Fibroblast of villous mesenchyme (primary cell): ENCODE data around the gene NT5C3B. TPM values are rescaled to one million over a fixed set of nuclear protein-coding genes. Genes with fewer than 3 reads are reported as not detected.
A peak's percentile ranks its signal among the peaks of the same experiment; 100 is the strongest.
"Not testable (repeated sequence)": the region's sequence is repeated elsewhere in the genome, so short reads cannot be mapped to it uniquely, and the experiment has no call there.

Experiments used
- DNase-seq: peaks from one replicate; pipeline ENCODE4 v3.0.0-alpha.2; 2010; ENCODE audit warnings: low read depth
- H3K4me3 ChIP-seq: 2 replicates; pipeline ENCODE4 v1.5.1; 2011; ENCODE audit warnings: low read depth, mild to moderate bottlenecking, low read length
- small RNA-seq: library from RNA; depleted of rRNA; stranded (forward); fragments of <200 nt; gene quantifications from one replicate; pipeline ENCODE3, GENCODE V24; 2012
- total RNA-seq: library from RNA; depleted of rRNA; stranded (reverse); fragments of >200 nt; gene quantifications from 2 replicates; pipeline ENCODE4 v1.2.3, GENCODE V29; 2012
- TF ChIP-seq, protein P1 (sequence below): IDR thresholded peaks from 2 replicates; pipeline ENCODE4 v1.5.1; 2012; ENCODE audit warnings: low read depth, mild to moderate bottlenecking, low read length; ENCODE audit not compliant: insufficient read depth

Gene NT5C3B
- total RNA-seq, 1 donor: 58.7 TPM

DNA sequence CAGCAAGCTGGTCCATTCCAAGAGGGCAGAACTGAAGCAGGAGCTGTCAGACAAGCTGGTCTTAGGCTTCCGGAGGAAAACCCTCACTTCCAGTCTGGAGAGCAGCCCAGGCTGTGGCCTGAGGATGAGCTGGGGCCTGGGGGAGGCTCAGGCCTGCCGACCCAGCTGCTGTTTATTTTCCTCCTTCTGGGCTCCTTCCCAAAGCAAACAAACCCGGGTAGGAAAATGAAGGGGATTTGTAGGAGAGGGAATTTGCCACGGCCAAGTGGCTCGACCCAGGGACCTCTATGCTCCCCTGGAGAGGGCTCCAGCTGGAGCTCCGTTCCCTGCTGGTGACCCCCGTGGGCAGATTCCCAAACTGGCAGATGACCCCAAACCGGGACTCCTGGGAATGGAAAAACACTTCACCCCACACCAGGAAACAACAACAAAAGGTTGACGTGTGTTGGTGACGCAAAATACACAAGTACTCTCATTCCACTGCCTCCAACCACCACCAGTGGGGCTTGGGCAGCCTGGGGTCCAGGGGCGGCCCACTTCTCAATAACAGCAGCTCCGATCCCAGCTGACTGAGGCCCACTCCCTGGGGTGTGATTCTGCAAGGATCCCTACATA is 58.4 kb downstream of the NT5C3B start:
- TF ChIP-seq, protein P1, sequence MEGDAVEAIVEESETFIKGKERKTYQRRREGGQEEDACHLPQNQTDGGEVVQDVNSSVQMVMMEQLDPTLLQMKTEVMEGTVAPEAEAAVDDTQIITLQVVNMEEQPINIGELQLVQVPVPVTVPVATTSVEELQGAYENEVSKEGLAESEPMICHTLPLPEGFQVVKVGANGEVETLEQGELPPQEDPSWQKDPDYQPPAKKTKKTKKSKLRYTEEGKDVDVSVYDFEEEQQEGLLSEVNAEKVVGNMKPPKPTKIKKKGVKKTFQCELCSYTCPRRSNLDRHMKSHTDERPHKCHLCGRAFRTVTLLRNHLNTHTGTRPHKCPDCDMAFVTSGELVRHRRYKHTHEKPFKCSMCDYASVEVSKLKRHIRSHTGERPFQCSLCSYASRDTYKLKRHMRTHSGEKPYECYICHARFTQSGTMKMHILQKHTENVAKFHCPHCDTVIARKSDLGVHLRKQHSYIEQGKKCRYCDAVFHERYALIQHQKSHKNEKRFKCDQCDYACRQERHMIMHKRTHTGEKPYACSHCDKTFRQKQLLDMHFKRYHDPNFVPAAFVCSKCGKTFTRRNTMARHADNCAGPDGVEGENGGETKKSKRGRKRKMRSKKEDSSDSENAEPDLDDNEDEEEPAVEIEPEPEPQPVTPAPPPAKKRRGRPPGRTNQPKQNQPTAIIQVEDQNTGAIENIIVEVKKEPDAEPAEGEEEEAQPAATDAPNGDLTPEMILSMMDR: peak; percentile 13
- H3K4me3 ChIP-seq: peak overlapping the region; percentile 6
- DNase-seq: peak; percentile 97

DNA sequence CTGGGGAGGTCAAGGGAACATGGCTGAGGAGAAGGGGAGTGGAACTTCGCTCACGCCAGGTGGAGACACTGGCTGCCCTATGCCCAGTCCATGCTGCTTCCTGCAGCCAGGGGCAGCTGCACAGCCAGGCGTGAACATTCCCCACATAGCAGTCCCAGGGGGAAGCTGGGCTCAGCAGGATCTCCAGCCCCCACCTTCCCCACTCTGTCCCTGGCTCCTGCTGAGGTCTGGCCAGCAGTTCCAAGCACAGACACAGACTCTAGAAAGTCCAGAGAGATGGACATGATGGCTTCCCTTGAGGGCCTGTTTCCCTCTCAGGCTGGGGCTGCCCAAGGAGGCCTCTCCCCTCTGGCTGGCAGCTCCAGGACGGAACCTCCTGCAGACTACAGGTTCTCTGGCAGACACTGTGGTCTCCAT is 58.9 kb downstream of the NT5C3B start:
- TF ChIP-seq, protein P1: peak; percentile 40
- no peak overlapping the region for H3K4me3 ChIP-seq
- DNase-seq: no peak

DNA sequence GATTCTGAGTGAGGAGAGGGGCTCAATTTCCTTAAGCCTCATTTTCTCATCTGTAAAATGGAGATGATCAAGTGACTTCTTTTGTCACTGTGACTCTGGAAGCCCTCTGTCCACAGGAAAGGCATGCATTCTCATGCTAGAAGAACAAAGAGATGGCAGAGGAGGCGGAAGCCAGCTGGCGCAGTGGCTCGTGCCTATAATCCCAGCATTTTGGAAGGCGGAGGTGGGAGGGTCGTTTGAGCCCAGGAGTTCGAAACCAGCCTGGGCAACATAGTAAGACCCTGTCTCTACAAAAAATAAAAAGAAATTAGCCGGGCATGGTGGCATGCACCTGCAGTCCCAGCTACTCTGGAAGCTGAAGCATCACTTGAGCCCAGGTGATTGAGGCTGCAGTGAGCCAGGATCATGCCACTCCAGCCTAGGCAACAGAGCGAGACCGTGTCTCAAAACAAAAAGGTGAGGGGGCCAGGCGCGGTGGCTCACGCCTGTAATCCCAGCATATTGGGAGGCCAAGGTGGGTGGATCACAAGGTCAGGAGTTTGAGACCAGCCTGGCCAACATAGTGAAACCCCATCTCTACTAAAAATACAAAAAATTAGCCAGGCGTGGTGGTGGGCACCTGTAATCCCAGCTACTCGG is 59.7 kb downstream of the NT5C3B start:
- H3K4me3 ChIP-seq, DNase-seq: not testable (repeated sequence)

DNA sequence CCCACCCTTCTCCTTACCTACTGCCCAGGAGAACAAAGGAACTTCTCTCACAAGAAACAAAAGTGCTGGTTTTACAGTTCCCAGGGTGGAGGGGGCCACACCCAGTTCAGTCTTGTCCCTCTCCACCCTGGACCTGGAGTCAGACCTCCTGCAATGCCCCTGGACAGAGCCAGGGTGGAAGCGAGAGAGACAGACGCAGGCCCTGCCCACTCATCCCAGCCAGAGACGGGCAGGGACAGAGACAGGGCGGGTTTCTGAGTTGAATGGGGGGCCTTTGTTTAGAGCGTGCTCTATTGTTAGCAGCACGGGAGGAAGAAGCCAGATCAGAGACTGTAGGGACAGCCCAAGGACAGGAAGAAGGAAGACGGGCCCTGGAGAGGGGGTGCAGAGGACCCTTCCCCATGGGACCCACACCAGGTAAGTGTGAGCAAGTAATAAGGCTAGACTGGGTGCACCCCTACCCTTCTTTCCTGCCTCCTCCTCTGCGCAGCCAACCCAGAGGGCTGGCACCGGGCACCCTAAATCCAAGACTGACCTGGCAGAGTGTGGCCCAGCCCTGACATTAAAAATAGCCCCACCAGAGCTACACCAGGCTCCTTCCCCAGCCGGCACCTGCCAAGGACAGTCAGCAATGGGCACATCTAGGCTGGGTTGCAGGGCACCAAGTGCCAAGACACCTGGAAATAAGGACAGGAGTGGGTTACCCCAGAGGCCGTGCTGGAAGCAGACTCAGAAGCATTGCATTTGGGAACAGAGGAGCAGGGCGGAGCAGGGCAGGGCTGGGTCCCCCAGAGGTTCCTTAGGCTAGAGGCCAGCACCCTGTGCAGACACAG is 60.4 kb downstream of the NT5C3B start:
- no peak for DNase-seq
- H3K4me3 ChIP-seq: no peak overlapping the region
- TF ChIP-seq, protein P1: no peak

Small RNAs within 50 kb of the gene (small RNA-seq; reads per million reads assigned to genes)
- gene AC125257.2: not detected

Other genes with a start within 250 kb of the NT5C3B start
- gene KRT14, start 249.3 kb downstream of the NT5C3B start, total RNA-seq: not detected in 2 replicates
- gene KRT16, start 223.5 kb downstream of the NT5C3B start, total RNA-seq: not detected in 2 replicates
- gene KRT17, start 211.7 kb downstream of the NT5C3B start, total RNA-seq: 6.1 and 14.7 TPM in 2 replicates
- gene EIF1, start 147.3 kb downstream of the NT5C3B start, total RNA-seq: 82.5 and 85.5 TPM in 2 replicates
- not detected in 2 replicates for gene GAST, start 123.9 kb downstream of the NT5C3B start, total RNA-seq
- under 0.01 TPM in 2 replicates for gene HAP1, start 101.6 kb downstream of the NT5C3B start, total RNA-seq
- gene JUP, start 49.5 kb downstream of the NT5C3B start, total RNA-seq: 29.8 and 83.8 TPM in 2 replicates
- 88.1 and 92.4 TPM in 2 replicates for gene P3H4, start 24.3 kb downstream of the NT5C3B start, total RNA-seq
- gene FKBP10, start 23.2 kb downstream of the NT5C3B start, total RNA-seq: 191 and 228 TPM in 2 replicates
- under 0.01 TPM in 2 replicates for gene KLHL10, start 1.6 kb upstream of the NT5C3B start, total RNA-seq
- gene KLHL11, start 29.2 kb upstream of the NT5C3B start, total RNA-seq: 30.6 and 37.6 TPM in 2 replicates
- 400 and 446 TPM in 2 replicates for gene ACLY, start 82.7 kb upstream of the NT5C3B start, total RNA-seq
- 0.43 and 0.64 TPM in 2 replicates for gene ODAD4, start 94.4 kb upstream of the NT5C3B start, total RNA-seq
- gene CNP, start 130.6 kb upstream of the NT5C3B start, total RNA-seq: 94.6 and 98.6 TPM in 2 replicates
- gene DNAJC7, start 181.2 kb upstream of the NT5C3B start, total RNA-seq: 63.8 and 80.7 TPM in 2 replicates
- 34.5 and 35.8 TPM in 2 replicates for gene NKIRAS2, start 183.9 kb upstream of the NT5C3B start, total RNA-seq
- under 0.01 and 0.32 TPM in 2 replicates for gene C17orf113, start 214.4 kb upstream of the NT5C3B start, total RNA-seq